Nephron (organoid): Measurements from ENCODE around the gene F8.

Experiments used
- H3K27ac Mint-ChIP-seq, 3 experiments: 2 replicates each; pipeline ENCODE4 v1.8.0; 2020; ENCODE audit warnings: mixed read lengths in 3 of 3, mild to moderate bottlenecking in 2 of 3, moderate library complexity in 1 of 3
- H3K27me3 Mint-ChIP-seq: 2 replicates; pipeline ENCODE4 v1.8.0; 2021; ENCODE audit warnings: low read depth, mild to moderate bottlenecking, moderate library complexity, mixed read lengths
- H3K36me3 Mint-ChIP-seq: 2 replicates; pipeline ENCODE4 v1.8.0; 2020; ENCODE audit warnings: low read depth, mixed read lengths
- H3K4me1 Mint-ChIP-seq: 2 replicates; pipeline ENCODE4 v1.8.0; 2020; ENCODE audit warnings: mixed read lengths
- H3K4me3 Mint-ChIP-seq, 3 experiments: 2 replicates each; pipeline ENCODE4 v1.8.0; 2020; ENCODE audit warnings: mild to moderate bottlenecking in 3 of 3, mixed read lengths in 3 of 3, moderate library complexity in 2 of 3
- H3K9me3 Mint-ChIP-seq: 2 replicates; pipeline ENCODE4 v1.8.0; 2020; ENCODE audit warnings: mixed read lengths
- CTCF ChIP-seq, 3 experiments: fragments of 200-600 bp; sonication (generic); IDR thresholded peaks; one replicate each; pipeline ENCODE4 v1.5.0; 2021; ENCODE audit warnings: antibody characterized with exemption in 3 of 3; ENCODE audit not compliant: unreplicated experiment in 3 of 3

Gene F8

GRCh38 chrX:155001873-155002272, 20.6 kb downstream of the F8 start:
- no peak overlapping the region for H3K4me3 Mint-ChIP-seq
- H3K27me3 Mint-ChIP-seq: no peaks in the 10 kb centered on the region
- H3K4me1 Mint-ChIP-seq: peaks cover under 1% of the 10 kb centered on the region
- no peaks in the 10 kb centered on the region for H3K36me3 Mint-ChIP-seq
- TF ChIP-seq CTCF (IDR thresholded peaks at IDR 0.05; ENCODE audit: unreplicated experiment in 3 of 3): no peak
- H3K9me3 Mint-ChIP-seq: peaks cover 18% of the 10 kb centered on the region
- H3K27ac Mint-ChIP-seq: no peak overlapping the region

- no peak for TF ChIP-seq CTCF (IDR thresholded peaks at IDR 0.05; ENCODE audit: unreplicated experiment in 3 of 3)
- no peaks in the 10 kb centered on the region for H3K27me3 Mint-ChIP-seq
- no peaks in the 10 kb centered on the region for H3K36me3 Mint-ChIP-seq
- H3K27ac Mint-ChIP-seq: no peak overlapping the region
- H3K9me3 Mint-ChIP-seq: peaks cover 18% of the 10 kb centered on the region
- no peak overlapping the region for H3K4me3 Mint-ChIP-seq
- H3K4me1 Mint-ChIP-seq: no peaks in the 10 kb centered on the region
These were observed 21.7 kb downstream of the F8 start for GRCh38 chrX:155000841-155001240.

- TF ChIP-seq CTCF (IDR thresholded peaks at IDR 0.05; ENCODE audit: unreplicated experiment in 3 of 3): no peak
- Mint-ChIP-seq H3K4me1 (no peaks in the 10 kb centered on the region), H3K9me3 (peaks cover 15% of the 10 kb centered on the region), H3K36me3 (no peaks in the 10 kb centered on the region), H3K4me3 (no peak overlapping the region), H3K27me3 (no peaks in the 10 kb centered on the region), H3K27ac (no peak overlapping the region)
These were observed 24.2 kb downstream of the F8 start for GRCh38 chrX:154998204-154998880.

GRCh38 chrX:154991476-154991875, 31.0 kb downstream of the F8 start:
- Mint-ChIP-seq H3K4me1 (no peaks in the 10 kb centered on the region), H3K9me3 (no peaks in the 10 kb centered on the region), H3K27ac (no peak overlapping the region), H3K27me3 (no peaks in the 10 kb centered on the region), H3K36me3 (no peaks in the 10 kb centered on the region), H3K4me3 (no peak overlapping the region)
- TF ChIP-seq CTCF (IDR thresholded peaks at IDR 0.05; ENCODE audit: unreplicated experiment in 3 of 3): no peak

- no peak overlapping the region for H3K27ac Mint-ChIP-seq
- no peak for TF ChIP-seq CTCF (IDR thresholded peaks at IDR 0.05; ENCODE audit: unreplicated experiment in 3 of 3)
- H3K9me3 Mint-ChIP-seq: no peaks in the 10 kb centered on the region
- H3K27me3 Mint-ChIP-seq: no peaks in the 10 kb centered on the region
- H3K4me3 Mint-ChIP-seq: no peak overlapping the region
- no peaks in the 10 kb centered on the region for H3K4me1 Mint-ChIP-seq
- no peaks in the 10 kb centered on the region for H3K36me3 Mint-ChIP-seq
These were observed 31.5 kb downstream of the F8 start for GRCh38 chrX:154991039-154991438.

GRCh38 chrX:154990496-154990895, 32.0 kb downstream of the F8 start:
- Mint-ChIP-seq H3K36me3 (no peaks in the 10 kb centered on the region), H3K4me1 (no peaks in the 10 kb centered on the region), H3K27me3 (no peaks in the 10 kb centered on the region), H3K4me3 (no peak overlapping the region), H3K9me3 (no peaks in the 10 kb centered on the region), H3K27ac (no peak overlapping the region)
- no peak for TF ChIP-seq CTCF (IDR thresholded peaks at IDR 0.05; ENCODE audit: unreplicated experiment in 3 of 3)
